T-helper 2 cell treated with Interferon-gamma antibody and Interleukin-4, amounts not matched to agents 5 μg/mL and 100 μg/mL, for 36 hours (primary cell): ENCODE measurements around the gene CC2D2A.
"Not testable (repeated sequence)": the region's sequence is repeated elsewhere in the genome, so short reads cannot be mapped to it uniquely, and the experiment has no call there.

Source experiments
- DNase-seq: peaks from one replicate; pipeline ENCODE4 v3.0.0; 2021; ENCODE audit warnings: low spot score
- H3K27ac Mint-ChIP-seq: one replicate; pipeline ENCODE4 v1.8.0; 2021; ENCODE audit warnings: mild to moderate bottlenecking, mixed read lengths
- H3K27me3 Mint-ChIP-seq: one replicate; pipeline ENCODE4 v1.8.0; 2021; ENCODE audit warnings: low read depth, mixed read lengths
- H3K36me3 Mint-ChIP-seq: one replicate; pipeline ENCODE4 v1.8.0; 2021; ENCODE audit warnings: low read depth, mixed read lengths
- H3K4me1 Mint-ChIP-seq: one replicate; pipeline ENCODE4 v1.8.0; 2021; ENCODE audit warnings: low read depth, mixed read lengths
- H3K4me3 Mint-ChIP-seq: one replicate; pipeline ENCODE4 v1.8.0; 2022; ENCODE audit warnings: mild to moderate bottlenecking, moderate library complexity, mixed read lengths
- H3K9me3 Mint-ChIP-seq: one replicate; pipeline ENCODE4 v1.8.0; 2021; ENCODE audit warnings: mixed read lengths

The CC2D2A gene

DNA sequence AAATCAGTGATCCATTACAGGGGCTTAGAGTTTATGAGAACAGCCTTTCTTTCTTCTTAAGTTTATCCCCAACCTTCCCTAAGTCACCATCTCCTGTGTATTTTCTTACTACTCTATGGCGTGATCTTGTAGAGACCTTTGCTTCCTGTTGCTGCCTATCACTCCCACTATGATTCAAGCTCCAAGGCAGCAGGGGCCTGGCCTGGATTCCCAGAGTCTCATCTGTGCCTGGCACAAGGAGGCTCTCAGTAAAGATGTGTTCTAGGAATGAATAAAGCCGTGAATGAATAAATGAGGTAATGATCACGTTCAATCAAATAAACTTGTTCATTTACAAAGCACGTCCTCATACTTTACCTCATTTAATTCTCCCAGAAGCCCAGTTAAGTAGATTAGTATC, 45.4 kb downstream of the CC2D2A start:
- Mint-ChIP-seq H3K27ac (no peak overlapping the region), H3K4me3 (no peak overlapping the region), H3K4me1 (peaks cover 2% of the 10 kb centered on the region), H3K27me3 (no peaks in the 10 kb centered on the region), H3K36me3 (no peaks in the 10 kb centered on the region), H3K9me3 (no peaks in the 10 kb centered on the region)
- no peak for DNase-seq

DNA sequence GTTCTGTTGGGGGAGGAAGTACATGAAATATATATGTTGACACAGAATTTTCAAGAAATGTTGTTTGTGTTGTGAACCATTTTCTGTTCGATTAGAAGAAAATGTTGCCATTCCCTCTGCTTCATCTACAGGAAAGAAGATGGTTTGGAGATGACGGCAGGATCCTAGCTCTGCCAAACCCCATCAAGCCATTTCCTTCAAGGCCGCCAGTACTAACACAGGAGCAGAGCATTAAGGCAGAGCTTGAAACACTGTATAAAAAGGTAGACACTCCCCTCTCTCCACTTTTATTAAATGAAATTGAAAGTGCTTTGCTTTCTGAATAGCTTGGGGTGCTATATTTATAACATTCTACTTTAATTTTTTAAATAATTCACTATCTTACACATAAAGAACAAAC, 46.8 kb downstream of the CC2D2A start:
- no peak for DNase-seq
- Mint-ChIP-seq H3K4me1 (peaks cover 2% of the 10 kb centered on the region), H3K4me3 (no peak overlapping the region), H3K36me3 (no peaks in the 10 kb centered on the region), H3K9me3 (no peaks in the 10 kb centered on the region), H3K27me3 (no peaks in the 10 kb centered on the region), H3K27ac (no peak overlapping the region)

DNA sequence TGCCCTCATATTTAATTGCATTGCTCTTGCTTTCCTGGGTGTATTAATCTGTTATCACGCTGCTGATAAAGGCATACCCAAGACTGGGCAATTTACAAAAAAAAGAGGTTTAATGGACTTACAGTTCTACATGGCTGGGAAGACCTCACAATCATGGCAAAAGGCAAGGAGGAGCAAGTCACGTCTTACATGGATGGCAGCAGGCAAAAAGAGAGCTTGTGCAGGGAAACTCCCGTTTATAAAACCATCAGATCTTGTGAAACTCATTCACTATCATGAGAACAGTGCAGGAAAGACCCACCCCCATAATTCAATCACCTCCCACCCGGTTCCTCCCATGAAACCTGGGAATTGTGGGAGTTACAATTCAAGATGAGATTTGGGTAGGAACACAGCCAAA, 48.0 kb downstream of the CC2D2A start:
- DNase-seq, H3K27me3 Mint-ChIP-seq, H3K27ac Mint-ChIP-seq, H3K36me3 Mint-ChIP-seq, H3K9me3 Mint-ChIP-seq, H3K4me1 Mint-ChIP-seq, H3K4me3 Mint-ChIP-seq: not testable (repeated sequence)

DNA sequence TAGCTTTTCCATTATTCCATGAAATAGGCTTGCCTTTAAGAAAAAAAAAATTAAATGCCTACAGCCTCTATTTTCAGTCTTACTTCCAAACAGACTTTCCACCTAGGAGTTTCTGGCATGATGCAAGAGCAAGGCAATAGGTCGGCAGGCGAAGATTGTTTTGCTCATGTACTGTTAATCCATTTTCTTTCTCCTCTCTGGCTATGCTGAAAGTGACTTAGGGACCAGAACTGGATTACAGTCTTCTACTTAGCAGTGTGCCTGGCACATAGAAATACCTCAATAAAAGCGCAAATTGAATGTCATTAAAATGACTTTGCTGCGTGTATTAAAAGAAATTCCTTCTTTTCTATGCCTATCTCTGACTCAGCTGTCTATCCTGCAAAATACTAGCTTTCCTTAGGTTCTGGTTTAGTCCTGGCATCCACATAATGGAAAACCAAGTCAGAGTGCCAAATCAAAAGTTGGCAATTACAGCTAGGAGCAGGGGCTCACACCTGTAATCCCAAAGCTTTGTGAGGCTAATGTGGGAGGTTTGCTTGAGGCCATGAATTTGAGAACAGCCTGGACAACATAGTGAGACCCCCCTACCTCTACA, 51.9 kb downstream of the CC2D2A start:
- H3K4me3 Mint-ChIP-seq = no peak overlapping the region
- H3K27me3 Mint-ChIP-seq = no peaks in the 10 kb centered on the region
- H3K36me3 Mint-ChIP-seq = no peaks in the 10 kb centered on the region
- no peaks in the 10 kb centered on the region for H3K4me1 Mint-ChIP-seq
- no peaks in the 10 kb centered on the region for H3K9me3 Mint-ChIP-seq
- H3K27ac Mint-ChIP-seq = no peak overlapping the region
- DNase-seq = no peak

DNA sequence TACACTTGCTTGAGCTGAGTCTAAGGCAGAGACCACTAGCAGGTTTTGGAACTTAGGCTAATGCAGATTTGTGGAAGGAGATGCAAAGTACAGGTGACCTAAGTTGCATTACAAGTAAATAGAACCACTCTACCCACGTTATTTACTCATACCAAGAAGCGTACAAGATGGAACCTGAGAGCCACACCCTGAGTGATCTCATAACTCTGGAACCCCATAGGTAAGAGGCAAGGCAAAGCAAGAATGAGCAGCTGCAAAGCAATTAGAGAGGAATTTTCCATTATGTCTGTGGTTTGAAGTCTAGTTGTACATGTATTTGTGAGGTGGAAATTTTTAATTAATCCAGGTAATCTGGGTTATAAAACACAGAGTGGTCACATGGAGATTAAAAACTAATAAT, 55.4 kb downstream of the CC2D2A start:
- no peaks in the 10 kb centered on the region for H3K36me3 Mint-ChIP-seq
- H3K4me1 Mint-ChIP-seq = no peaks in the 10 kb centered on the region
- no peaks in the 10 kb centered on the region for H3K27me3 Mint-ChIP-seq
- no peak for DNase-seq
- no peak overlapping the region for H3K27ac Mint-ChIP-seq
- no peak overlapping the region for H3K4me3 Mint-ChIP-seq
- no peaks in the 10 kb centered on the region for H3K9me3 Mint-ChIP-seq

DNA sequence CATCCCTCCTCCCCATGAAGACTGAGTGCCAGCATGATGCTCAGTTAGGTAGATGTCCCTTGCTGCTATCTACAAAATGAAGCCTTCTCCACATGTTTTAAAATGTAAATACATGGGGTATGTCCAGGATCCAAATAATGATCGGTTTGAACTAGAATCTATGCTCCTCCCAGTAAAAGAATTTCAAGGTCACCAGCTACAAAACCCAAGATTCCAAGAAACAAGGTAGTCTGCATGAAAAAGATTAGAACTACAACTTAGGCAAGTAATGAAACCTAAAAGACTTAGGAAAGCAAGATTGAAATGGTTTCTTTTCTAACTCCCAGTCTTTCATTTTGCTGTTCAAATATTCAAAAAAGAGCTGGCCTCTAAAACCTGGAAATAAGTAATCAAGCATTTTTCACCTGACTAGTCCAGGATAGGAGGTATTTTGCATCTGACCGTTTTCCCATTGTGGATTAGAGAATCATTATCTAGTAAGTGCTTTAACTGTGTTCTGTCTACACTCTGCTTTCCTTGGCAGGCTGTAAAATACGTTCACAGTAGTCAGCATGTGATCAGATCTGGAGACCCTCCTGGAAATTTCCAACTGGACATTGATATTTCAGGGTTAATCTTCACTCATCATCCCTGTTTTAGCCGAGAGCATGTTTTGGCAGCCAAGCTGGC, 57.4 kb downstream of the CC2D2A start:
- Mint-ChIP-seq H3K4me1 (no peaks in the 10 kb centered on the region), H3K9me3 (no peaks in the 10 kb centered on the region), H3K27me3 (no peaks in the 10 kb centered on the region), H3K36me3 (no peaks in the 10 kb centered on the region), H3K4me3 (no peak overlapping the region), H3K27ac (no peak overlapping the region)
- no peak for DNase-seq

DNA sequence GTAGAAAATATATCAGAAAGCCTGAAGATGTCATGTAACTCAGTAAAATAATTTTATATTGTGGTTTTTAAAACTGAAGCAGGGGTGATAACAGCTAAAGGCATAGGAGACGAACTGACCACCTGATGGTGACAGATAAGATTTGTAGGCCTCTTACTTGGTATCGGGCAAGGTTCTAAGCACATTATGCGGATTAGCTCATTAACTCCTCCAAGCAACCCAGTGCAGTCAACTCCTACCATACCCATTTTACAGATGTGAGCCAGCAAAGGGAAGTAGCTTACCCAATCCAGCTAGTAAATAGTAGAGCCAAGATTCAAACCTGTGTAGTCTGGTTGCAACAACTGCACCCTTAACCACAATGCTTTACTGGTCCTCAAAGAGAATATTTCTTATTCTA, 62.1 kb downstream of the CC2D2A start:
- Mint-ChIP-seq H3K27me3 (peaks cover 5% of the 10 kb centered on the region), H3K27ac (no peak overlapping the region), H3K36me3 (no peaks in the 10 kb centered on the region), H3K9me3 (no peaks in the 10 kb centered on the region), H3K4me1 (no peaks in the 10 kb centered on the region), H3K4me3 (no peak overlapping the region)
- no peak for DNase-seq

DNA sequence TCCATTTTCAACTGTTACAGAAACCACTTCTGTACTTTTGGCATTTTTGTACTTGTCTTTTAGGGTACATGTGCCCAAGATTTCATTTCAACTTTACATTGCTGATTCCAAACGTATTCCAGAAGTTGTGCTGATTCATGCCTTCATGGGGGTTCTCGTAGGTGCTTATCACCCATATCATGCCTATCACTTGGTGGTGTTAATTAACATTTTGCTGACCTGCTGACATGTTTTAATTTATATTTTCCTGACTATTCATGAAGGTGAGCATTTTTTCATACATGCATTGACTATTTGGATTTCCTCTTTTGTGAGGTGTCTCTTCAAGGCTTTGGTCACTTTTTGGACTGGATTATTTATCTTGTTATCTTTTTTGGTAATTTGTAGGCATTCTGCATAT, 64.1 kb downstream of the CC2D2A start:
- peaks cover 5% of the 10 kb centered on the region for H3K27me3 Mint-ChIP-seq
- H3K36me3 Mint-ChIP-seq = no peaks in the 10 kb centered on the region
- no peaks in the 10 kb centered on the region for H3K9me3 Mint-ChIP-seq
- H3K4me3 Mint-ChIP-seq = no peak overlapping the region
- H3K27ac Mint-ChIP-seq = no peak overlapping the region
- no peaks in the 10 kb centered on the region for H3K4me1 Mint-ChIP-seq
- no peak for DNase-seq

DNA sequence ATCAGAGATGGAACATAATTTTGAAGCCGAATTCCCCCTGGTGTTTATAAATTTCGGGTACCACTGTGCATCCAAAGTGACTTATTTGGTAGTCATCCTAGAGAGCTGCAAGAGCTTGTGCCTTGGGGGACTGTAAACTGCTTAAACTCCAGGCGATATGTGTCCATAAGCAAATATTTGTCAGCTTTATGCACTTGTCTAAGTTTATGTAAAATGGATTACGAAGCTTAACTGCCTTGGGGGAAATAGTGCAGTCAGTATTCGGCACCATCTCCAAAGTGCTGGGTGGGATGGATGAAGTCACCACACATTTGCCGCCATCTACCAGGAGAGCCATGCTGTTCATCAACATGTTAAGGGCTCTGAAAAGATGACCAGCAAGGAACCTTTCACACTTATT, 65.9 kb downstream of the CC2D2A start:
- no peak overlapping the region for H3K27ac Mint-ChIP-seq
- no peaks in the 10 kb centered on the region for H3K36me3 Mint-ChIP-seq
- H3K27me3 Mint-ChIP-seq = peaks cover 5% of the 10 kb centered on the region
- no peaks in the 10 kb centered on the region for H3K9me3 Mint-ChIP-seq
- DNase-seq = no peak
- H3K4me3 Mint-ChIP-seq = no peak overlapping the region
- H3K4me1 Mint-ChIP-seq = no peaks in the 10 kb centered on the region

DNA sequence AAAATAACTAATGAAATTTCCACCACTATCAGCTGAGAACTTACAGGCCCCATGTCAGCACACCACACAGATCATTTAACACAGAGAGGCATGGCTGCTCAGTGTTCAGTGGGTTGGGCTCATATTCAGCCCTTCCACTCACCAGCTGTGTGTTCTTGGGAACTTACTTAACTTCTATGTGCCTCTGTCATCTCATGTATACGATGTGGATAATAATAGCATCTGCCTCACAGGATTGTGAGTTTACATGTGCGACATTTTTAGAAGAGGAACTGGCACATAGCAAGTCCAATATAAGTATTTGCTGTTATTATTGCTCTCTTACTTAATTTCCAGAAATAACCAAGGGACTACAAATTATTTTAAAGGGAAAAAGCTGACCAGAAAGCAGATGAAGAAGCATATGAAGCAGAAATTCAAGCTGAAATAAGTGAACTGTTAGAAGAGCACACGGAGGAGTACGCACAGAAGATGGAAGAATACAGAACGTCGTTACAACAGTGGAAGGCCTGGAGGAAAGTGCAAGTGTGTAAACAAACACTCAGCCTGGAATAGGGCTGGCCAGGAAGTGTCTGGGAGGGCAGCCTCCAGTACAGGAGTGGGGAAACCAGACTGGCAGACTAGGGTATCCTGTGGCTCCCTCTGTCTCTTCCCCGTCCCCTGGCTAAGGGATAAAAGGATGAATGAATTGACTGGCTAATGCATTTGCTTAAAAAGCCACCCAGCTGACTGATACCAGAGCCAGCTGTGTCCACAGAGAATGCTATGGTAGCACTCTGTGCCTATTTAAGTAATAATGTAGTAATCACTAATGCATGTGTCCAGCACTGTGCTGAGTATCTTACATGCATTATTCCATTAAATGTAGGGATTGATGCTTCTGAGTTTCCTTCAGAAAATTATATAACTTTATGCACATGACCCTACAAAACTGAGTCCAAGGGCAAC, 67.1 kb downstream of the CC2D2A start:
- peaks cover 5% of the 10 kb centered on the region for H3K27me3 Mint-ChIP-seq
- H3K36me3 Mint-ChIP-seq = no peaks in the 10 kb centered on the region
- DNase-seq = no peak
- no peaks in the 10 kb centered on the region for H3K9me3 Mint-ChIP-seq
- no peaks in the 10 kb centered on the region for H3K4me1 Mint-ChIP-seq
- H3K4me3 Mint-ChIP-seq = no peak overlapping the region
- no peak overlapping the region for H3K27ac Mint-ChIP-seq

DNA sequence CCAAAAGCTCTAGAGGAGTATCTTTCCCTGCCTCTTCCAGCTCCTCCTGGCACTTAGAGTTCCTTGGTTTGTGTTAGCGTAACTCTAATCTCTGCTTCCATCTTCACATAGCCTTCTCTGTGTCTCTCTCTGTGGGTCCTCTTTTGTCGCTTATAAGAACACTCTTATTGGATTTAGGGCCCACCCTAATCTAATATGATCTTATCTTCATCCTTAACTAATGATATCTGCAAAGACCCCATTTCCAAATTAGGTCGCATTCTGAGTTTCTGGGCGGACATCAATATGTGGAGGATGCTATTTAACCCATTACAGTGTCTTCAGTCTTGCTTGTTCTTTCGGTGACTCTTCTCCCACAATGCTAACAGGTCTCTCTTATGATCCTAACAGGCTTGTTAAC, 72.3 kb downstream of the CC2D2A start:
- H3K4me3 Mint-ChIP-seq = no peak overlapping the region

DNA sequence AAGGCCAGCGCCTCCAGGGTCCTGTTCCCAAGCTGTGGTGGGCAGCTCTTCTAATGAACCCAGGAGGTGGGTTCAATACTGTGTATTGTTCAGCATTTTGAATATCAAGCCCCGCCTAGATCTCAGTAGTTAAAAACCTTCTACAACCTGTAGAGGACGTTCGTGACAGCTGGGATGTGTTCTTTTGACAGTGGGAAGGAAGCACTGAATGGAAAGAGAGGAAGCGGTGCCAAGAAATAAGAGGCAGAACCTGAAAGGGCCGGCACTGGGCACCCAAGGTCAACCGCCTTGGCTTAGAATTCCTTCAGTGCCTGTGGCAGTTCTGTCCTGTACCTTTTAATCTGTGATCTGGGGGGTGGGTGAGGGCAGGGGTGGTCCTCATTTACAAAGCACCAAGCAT, 73.1 kb downstream of the CC2D2A start:
- Mint-ChIP-seq H3K9me3 (no peaks in the 10 kb centered on the region), H3K27ac (no peak overlapping the region), H3K27me3 (no peaks in the 10 kb centered on the region), H3K4me1 (peaks cover 6% of the 10 kb centered on the region), H3K36me3 (no peaks in the 10 kb centered on the region), H3K4me3 (no peak overlapping the region)
- DNase-seq = no peak

More for the DNA sequence above, 72.3 kb downstream of the CC2D2A start:
- no peaks in the 10 kb centered on the region for H3K27me3 Mint-ChIP-seq
- H3K36me3 Mint-ChIP-seq = no peaks in the 10 kb centered on the region
- peaks cover 3% of the 10 kb centered on the region for H3K4me1 Mint-ChIP-seq
- DNase-seq = no peak
- H3K9me3 Mint-ChIP-seq = no peaks in the 10 kb centered on the region
- H3K27ac Mint-ChIP-seq = no peak overlapping the region

DNA sequence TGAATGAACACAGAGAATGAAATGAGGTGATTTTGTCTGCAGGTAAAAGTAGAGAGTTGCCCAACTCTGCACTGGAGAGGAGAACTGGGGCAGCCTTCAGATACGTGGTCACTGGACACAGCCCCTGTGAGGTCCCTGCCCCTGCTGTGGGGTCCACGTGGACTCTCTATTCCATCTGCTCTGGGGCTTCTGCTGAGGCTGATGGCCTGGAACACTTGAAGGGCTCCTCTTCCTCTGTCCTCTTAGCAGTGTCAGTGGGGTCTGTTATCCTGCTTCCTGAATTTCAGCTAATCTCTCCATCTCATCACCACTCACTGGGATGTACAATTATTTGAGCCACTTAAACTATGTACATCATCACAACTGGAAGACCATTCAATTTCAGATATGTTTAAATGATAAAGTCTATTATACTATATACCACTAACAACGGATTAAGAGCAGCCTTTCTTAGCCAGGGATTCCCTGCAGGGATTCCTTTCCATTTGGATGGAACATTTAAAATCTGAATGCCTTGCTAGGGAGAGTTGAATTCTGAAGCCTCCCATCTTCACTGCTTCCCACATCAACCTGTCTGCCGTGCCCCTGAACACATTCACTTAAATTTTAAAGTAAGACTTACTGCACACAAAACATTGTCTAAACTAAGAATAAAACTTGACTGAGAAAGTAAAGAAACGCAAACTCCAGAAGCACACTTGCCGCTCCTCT, 74.0 kb downstream of the CC2D2A start:
- H3K36me3 Mint-ChIP-seq = no peaks in the 10 kb centered on the region
- H3K27ac Mint-ChIP-seq = no peak overlapping the region
- no peak overlapping the region for H3K4me3 Mint-ChIP-seq
- peaks cover 9% of the 10 kb centered on the region for H3K4me1 Mint-ChIP-seq
- no peaks in the 10 kb centered on the region for H3K9me3 Mint-ChIP-seq
- DNase-seq = no peak
- no peaks in the 10 kb centered on the region for H3K27me3 Mint-ChIP-seq

DNA sequence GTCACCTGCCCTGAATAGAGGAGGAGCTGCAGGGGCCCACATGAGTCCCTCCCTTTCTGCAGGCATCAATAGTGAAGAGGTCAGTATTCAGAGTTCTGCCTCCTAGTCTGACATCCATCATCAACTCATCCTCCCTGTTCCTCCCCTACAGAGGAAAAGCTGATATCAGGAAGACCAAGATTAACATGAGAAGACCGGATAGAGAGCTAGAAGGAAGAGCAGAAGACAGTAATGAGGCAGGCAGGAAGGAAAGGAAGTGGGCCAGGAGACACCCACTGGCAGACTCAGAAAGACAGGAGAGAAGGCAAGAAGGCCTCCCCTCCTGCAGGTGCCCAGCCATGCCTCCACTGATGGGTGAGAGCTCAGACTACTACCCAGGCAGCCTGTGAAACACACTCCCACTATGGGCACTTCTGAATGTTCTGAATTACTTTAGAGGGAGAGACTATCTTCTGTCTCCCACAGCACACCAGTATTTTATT, 74.6 kb downstream of the CC2D2A start:
- Mint-ChIP-seq H3K4me3 (no peak overlapping the region), H3K27ac (no peak overlapping the region), H3K27me3 (no peaks in the 10 kb centered on the region), H3K36me3 (no peaks in the 10 kb centered on the region), H3K4me1 (peaks cover 9% of the 10 kb centered on the region), H3K9me3 (no peaks in the 10 kb centered on the region)
- DNase-seq = no peak
